ENCODE results near the gene ADGRA1. TPM values are rescaled to one million over a fixed set of nuclear protein-coding genes. Genes with fewer than 3 reads are reported as not detected.

Gene ADGRA1
- total and polyA plus RNA-seq, 10 of the 15 experiments (the other 5 are each of a cell fraction or from before 2014, with no cell fraction given) = not detected

DNA sequence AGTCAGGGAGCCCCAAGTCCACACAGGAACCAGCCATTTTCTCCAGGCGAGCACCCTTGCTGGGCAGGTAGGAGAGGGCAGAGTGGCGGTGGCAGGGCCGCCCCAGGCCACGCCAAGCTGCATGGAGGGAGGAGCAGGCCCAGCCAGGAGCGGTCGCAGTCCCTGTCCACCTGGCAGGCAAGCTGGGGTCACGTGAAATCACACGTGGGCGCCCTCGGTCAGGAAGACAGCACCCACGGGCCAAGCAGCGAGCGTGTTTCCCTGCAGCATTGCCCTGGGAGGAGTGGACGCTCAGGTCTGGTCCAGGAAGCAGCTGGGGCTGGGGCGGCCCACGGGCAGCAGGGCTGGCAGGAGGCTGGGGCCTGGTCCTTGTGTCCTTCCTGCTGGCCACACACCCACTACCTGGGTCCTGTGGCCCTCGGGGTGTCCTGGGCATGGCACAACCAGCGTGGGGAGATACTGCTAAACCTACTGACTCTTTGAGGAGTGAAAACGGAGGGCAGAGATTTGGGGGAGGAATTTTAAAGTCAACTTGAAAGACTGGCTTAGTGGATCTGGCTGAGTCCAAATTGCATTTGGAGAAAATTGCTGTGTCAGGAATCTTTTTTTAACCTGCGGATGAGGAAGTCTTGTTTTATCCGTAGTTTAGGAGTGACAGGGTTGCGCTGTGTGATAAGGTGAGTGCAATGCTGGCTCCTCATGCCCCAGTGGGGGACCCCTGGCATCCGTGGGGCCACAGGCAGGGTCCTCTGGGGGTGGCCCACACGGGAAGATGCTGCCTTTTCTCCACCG lies 12.2 kb upstream of the ADGRA1 start:
- Histone ChIP-seq H3K9ac (ENCODE audit: control insufficient read depth, insufficient read depth, low read length) (no peak overlapping the region), H3K27me3 (replicated peaks in 1 of 2; ENCODE audit: control insufficient read depth in 2 of 2, insufficient read depth in 2 of 2, low read length in 1 of 2) (no peaks in the 10 kb centered on the region), H3K79me2 (ENCODE audit: control insufficient read depth, insufficient read depth, low read length) (no peaks in the 10 kb centered on the region), H3K9me3 (replicated peaks; ENCODE audit: control insufficient read depth, insufficient read depth, low read length) (no peaks in the 10 kb centered on the region; the same call in 2 of the 3 replicates), H2AFZ (ENCODE audit: control insufficient read depth, low read depth, low read length) (no peak overlapping the region), H3K36me3 (ENCODE audit: control insufficient read depth in 2 of 2, insufficient read depth in 2 of 2, low read length in 1 of 2) (no peaks in the 10 kb centered on the region), H4K20me1 (ENCODE audit: control insufficient read depth, insufficient read depth) (no peaks in the 10 kb centered on the region), H3K4me3 (no peak overlapping the region), H3K4me1 (ENCODE audit: control insufficient read depth, insufficient read depth, low read length) (no peaks in the 10 kb centered on the region), H3K4me2 (ENCODE audit: control insufficient read depth, insufficient read depth) (no peak overlapping the region), H3K27ac (ENCODE audit: control insufficient read depth, insufficient read depth) (no peak overlapping the region)
- ChIA-PET RAD21 (ENCODE audit: unreplicated experiment) (no interaction called here), CTCF (no interaction called here), SMC1A (ENCODE audit: uncharacterized antibody, unreplicated experiment) (no interaction called here), POLR2A (no interaction called here)
- BruUV-seq (replicated peaks) = no TSS peak
- FAIRE-seq (no peak), ATAC-seq (no peak), DNase-seq (ENCODE audit: low read depth, low spot score) (no peak)
- whole genome bisulfite sequencing (ENCODE audit: insufficient coverage, insufficient replicate concordance, low lambda C conversion rate, missing lambda C conversion rate) = 45% methylated on average over 25 of the region's 25 CpGs
- in situ Hi-C loops (cut with MboI) (no loop called here), intact Hi-C loops (cut with micrococcal nuclease; ENCODE audit: unreplicated experiment) (no loop called here)
- TF ChIP-seq SREBF1 (IDR thresholded peaks at IDR 0.05; ENCODE audit: low read length) (no peak), ASH2L (IDR thresholded peaks at IDR 0.05; ENCODE audit: borderline replicate concordance, low read depth) (no peak), ATF7 (IDR thresholded peaks at IDR 0.05; ENCODE audit: low read depth) (no peak), SMAD5 (IDR thresholded peaks at IDR 0.05; ENCODE audit: low read depth) (no peak), POLR2AphosphoS5 (IDR thresholded peaks at IDR 0.05; ENCODE audit: low read length) (no peak), PKNOX1 (IDR thresholded peaks at IDR 0.05) (no peak), YY1 (IDR thresholded peaks at IDR 0.05; ENCODE audit: low read depth, low read length) (no peak), CREB1 (IDR thresholded peaks at IDR 0.05; ENCODE audit: low read depth) (no peak), ZZZ3 (IDR thresholded peaks at IDR 0.05; ENCODE audit: control insufficient read depth, insufficient read length, low read depth) (no peak), KDM1A (IDR thresholded peaks at IDR 0.05; ENCODE audit: borderline replicate concordance) (no peak), E4F1 (IDR thresholded peaks at IDR 0.05; ENCODE audit: borderline replicate concordance, partially characterized antibody) (no peak), E2F8 (IDR thresholded peaks at IDR 0.05; ENCODE audit: low read depth, partially characterized antibody) (no peak), NFIC (IDR thresholded peaks at IDR 0.05; ENCODE audit: low read depth, low read length) (no peak), KLF5 (IDR thresholded peaks at IDR 0.05; ENCODE audit: partially characterized antibody) (no peak), TCF7 (IDR thresholded peaks at IDR 0.05; ENCODE audit: borderline replicate concordance) (no peak), EGR1 (IDR thresholded peaks at IDR 0.05; ENCODE audit: borderline replicate concordance in 1 of 2, low read depth in 2 of 2, low read length in 2 of 2) (no peak)
